Spleen (tissue), 7 donors: Measurements from ENCODE around the gene IMPDH1.

Experiments
- CTCF ChIP-seq, 11 experiments: fragments of 200-600 bp in 7 of 11; fragments of 450-650 bp in 4 of 11; sonication (generic) in 4 of 11; IDR thresholded peaks in 8 of 11; conservative IDR thresholded peaks in 3 of 11; 1 replicate in 7 of 11; 2 replicates in 4 of 11; pipeline versions ENCODE4 v1.4.0 to v1.8.0; 2016 to 2021; ENCODE audit warnings: antibody characterized with exemption in 11 of 11, inconsistent platforms in 4 of 11, mild to moderate bottlenecking in 1 of 11
- POLR2A ChIP-seq, 3 donors: fragments of 450-650 bp; IDR thresholded peaks; one replicate each; pipeline ENCODE4 v1.5.1; 2017; ENCODE audit warnings: antibody characterized with exemption in 3 of 3, mild to moderate bottlenecking in 1 of 3
- donor health status: DM: no; HTN: no; CAD: no; lungs with moderate emphysema.
- donor health status: DM: no; HTN: no; CAD: no.
- donor health status: DM: no; HTN: no; CAD: no.

- TF ChIP-seq POLR2A (IDR thresholded peaks at IDR 0.05) (no peak), CTCF (IDR thresholded peaks at IDR 0.05 in 8 of 11, conservative IDR thresholded peaks at IDR 0.05 in 3 of 11) (no peak)
Measured at GRCh38 chr7:128359336-128359735, 50.4 kb downstream of the IMPDH1 start.
